K562 (cell line): ENCODE data around the gene SLC22A4. TPM values are rescaled to one million over a fixed set of nuclear protein-coding genes. Genes with fewer than 3 reads are reported as not detected.

Experiments
- ATAC-seq: fragments of 200-7000 bp; cut with Tn5 transposase; 3 replicates; pipeline ENCODE4 v1.9.1; 2020; ENCODE audit warnings: moderate library complexity
- BruUV-seq: library from RNA; stranded (reverse); fragments of 400-500 nt; replicated peaks from 2 replicates; lab custom pipeline; 2021; lab: Mats Ljungman, UMichigan
- CTCF ChIA-PET: fragments of 300-600 bp; formaldehyde crosslinking; extraction: SDS; loops from one replicate; lab custom pipeline; 2021; ENCODE audit warnings: low intra/inter-chr PET ratio; lab: Yijun Ruan, JAX
- POLR2A ChIA-PET: fragments of 300-600, 350-650 bp; sonication (Branson Sonifier 250); formaldehyde crosslinking; extraction: SDS; loops from one replicate; lab custom pipeline; 2021; ENCODE audit warnings: antibody characterized with exemption, inconsistent platforms; lab: Yijun Ruan, JAX
- DNase-seq, 4 experiments: peaks; one replicate each; pipeline versions ENCODE4 v3.0.0 to v3.0.0-alpha.2; 2011 to 2018; ENCODE audit warnings: low spot score in 3 of 4, mixed read lengths in 3 of 4; ENCODE audit errors: extremely low read depth in 1 of 4
- FAIRE-seq: peaks from 2 replicates; lab custom pipeline; 2011; peaks lifted over from hg19 to GRCh38; lab: Jason Lieb, UNC
- H2AFZ ChIP-seq: 2 replicates; pipeline ENCODE4 v1.6.0; 2011; ENCODE audit warnings: low read depth, low read length, control low read depth, inconsistent platforms
- H3K27ac ChIP-seq: fragments of 200-600 bp; 3 replicates; pipeline ENCODE4 v1.8.0; 2011; ENCODE audit warnings: low read depth, mild to moderate bottlenecking, control low read depth, inconsistent platforms, low read length, moderate library complexity, mixed read lengths; ENCODE audit errors: extremely low read depth
- H3K27me3 ChIP-seq, 2 experiments: fragments of 300-600 bp in 1 of 2; 2 replicates in 1 of 2; 3 replicates in 1 of 2; pipeline versions ENCODE4 v1.6.0 to v1.8.0; 2011; ENCODE audit warnings: inconsistent platforms in 2 of 2, low read length in 2 of 2, mild to moderate bottlenecking in 1 of 2, mixed read lengths in 1 of 2, moderate library complexity in 1 of 2; ENCODE audit not compliant: control insufficient read depth in 2 of 2, insufficient read depth in 2 of 2
- H3K36me3 ChIP-seq: fragments of 300-600 bp; 3 replicates; pipeline ENCODE4 v1.8.0; 2011; ENCODE audit warnings: mild to moderate bottlenecking, low read length, inconsistent platforms; ENCODE audit not compliant: control insufficient read depth, insufficient read depth
- H3K4me1 ChIP-seq, 2 experiments: fragments of 200-600 bp in 1 of 2; replicated peaks in 1 of 2; 2 replicates in 1 of 2; 3 replicates in 1 of 2; pipeline versions ENCODE4 v1.5.1 to v1.8.0; 2011; ENCODE audit warnings: inconsistent platforms in 2 of 2, low read length in 2 of 2, mild to moderate bottlenecking in 1 of 2, mixed read lengths in 1 of 2, moderate library complexity in 1 of 2; ENCODE audit not compliant: control insufficient read depth in 2 of 2, insufficient read depth in 2 of 2
- H3K4me2 ChIP-seq: 2 replicates; pipeline ENCODE4 v1.6.1; 2011; ENCODE audit warnings: low read length, control low read depth, inconsistent platforms, mixed read lengths; ENCODE audit not compliant: insufficient read depth
- H3K4me3 ChIP-seq: fragments of 200-600 bp; sonication (generic), shearing (Covaris generic); 2 replicates; pipeline ENCODE4 v1.5.1; 2016; ENCODE audit warnings: control low read depth, inconsistent platforms
- H3K79me2 ChIP-seq: fragments of 200-600 bp; 3 replicates; pipeline ENCODE4 v1.8.0; 2011; ENCODE audit warnings: low read length, inconsistent platforms; ENCODE audit not compliant: control insufficient read depth, insufficient read depth
- H3K9ac ChIP-seq, 2 experiments: 2 replicates each; pipeline versions ENCODE4 v1.6.0 to v1.6.1; 2011; ENCODE audit warnings: low read depth in 2 of 2, low read length in 2 of 2, control low read depth in 1 of 2, inconsistent platforms in 1 of 2, mild to moderate bottlenecking in 1 of 2, mixed read lengths in 1 of 2; ENCODE audit not compliant: insufficient read depth in 1 of 2
- H3K9me1 ChIP-seq: one replicate; pipeline ENCODE4 v1.6.0; 2011; ENCODE audit warnings: inconsistent platforms, mild to moderate bottlenecking, low read length, moderate library complexity; ENCODE audit not compliant: control insufficient read depth, insufficient read depth
- H3K9me3 ChIP-seq: replicated peaks from 2 replicates; pipeline ENCODE4 v1.5.1; 2011; ENCODE audit warnings: low read depth, low read length, inconsistent platforms; ENCODE audit not compliant: control insufficient read depth, insufficient read depth
- H4K20me1 ChIP-seq: replicated peaks from 2 replicates; pipeline ENCODE4 v1.6.1; 2011; ENCODE audit warnings: low read length, inconsistent platforms, mixed read lengths; ENCODE audit not compliant: control insufficient read depth, insufficient read depth
- CCAR2 ChIP-seq: fragments of 200-400 bp; formaldehyde crosslinking; IDR thresholded peaks from 2 replicates; pipeline ENCODE4 v1.6.1; 2017; ENCODE audit warnings: mild to moderate bottlenecking, low read depth, low read length
- FIP1L1 ChIP-seq: fragments of 200-400 bp; formaldehyde crosslinking; IDR thresholded peaks from 2 replicates; pipeline ENCODE4 v1.6.1; 2018; ENCODE audit warnings: mild to moderate bottlenecking, low read depth, low read length; ENCODE audit not compliant: poor library complexity, severe bottlenecking
- POLR2G ChIP-seq: fragments of 200-400 bp; formaldehyde crosslinking; IDR thresholded peaks from 2 replicates; pipeline ENCODE4 v1.6.1; 2017; ENCODE audit warnings: low read depth, mild to moderate bottlenecking, antibody characterized with exemption, low read length, moderate library complexity
- PRMT5 ChIP-seq: sonication (generic); formaldehyde crosslinking; IDR thresholded peaks from 2 replicates; pipeline ENCODE4 v1.5.0; 2020; ENCODE audit warnings: missing genetic modification reagents
- TCF3 ChIP-seq: sonication (generic); formaldehyde crosslinking; IDR thresholded peaks from 2 replicates; pipeline ENCODE4 v1.4.0; 2020; ENCODE audit warnings: mild to moderate bottlenecking, missing genetic modification reagents
- ZKSCAN1 ChIP-seq: fragments of 150-350 bp; IDR thresholded peaks from 2 replicates; pipeline ENCODE4 v1.6.1; 2016; ENCODE audit warnings: low read depth, low read length
- ZNF23 ChIP-seq: fragments of 250-450 bp; sonication (Bioruptor Pico); IDR thresholded peaks from 2 replicates; pipeline ENCODE4 v1.4.0; 2020; ENCODE audit warnings: mild to moderate bottlenecking
- WGBS: fragments of 100-300 bp; shearing (Covaris generic); methylation state at CpG from one replicate; pipeline ENCODE4 v1.1.6; 2016; ENCODE audit warnings: low coverage, mixed read lengths; ENCODE audit not compliant: insufficient coverage; ENCODE audit errors: missing lambda C conversion rate; 5-methylcytosine and 5-hydroxymethylcytosine counted together
- in situ Hi-C: fragments of 300-500 bp; cut with MboI; formaldehyde crosslinking; loops from 4 replicates; pipeline ENCODE4 v1.15.0; 2018; ENCODE audit warnings: inconsistent platforms, mixed read lengths
- intact Hi-C: fragments of 100-400 bp; cut with micrococcal nuclease; formaldehyde crosslinking; loops from 2 replicates; pipeline ENCODE4 v1.14.2; 2022
- polyA plus RNA-seq, 8 experiments: library from polyadenylated mRNA; depleted of rRNA in 4 of 8; stranded (reverse) in 5 of 8; unstranded in 3 of 8; fragments of >200 nt; fragmentation: Nextera tagmentation in 2 of 8; fragmentation: Illumina TruSeq in 1 of 8; extraction: Ambion mirVana in 2 of 8; extraction: Trizol in 1 of 8; gene quantifications; 2 replicates each; pipeline versions ENCODE4 v1.2.1 to v1.2.3, GENCODE V29; 2011 to 2014; ENCODE audit warnings: inconsistent platforms in 1 of 8, missing spikeins in 1 of 8
- total RNA-seq, 7 experiments: library from RNA; depleted of rRNA in 6 of 7; stranded (reverse); fragments of >200 nt in 6 of 7; fragmentation: Illumina TruSeq in 2 of 7; extraction: Trizol in 2 of 7; gene quantifications; 2 replicates each; pipeline versions ENCODE4 v1.2.1 to v1.2.3, GENCODE V29; 2011 to 2021; ENCODE audit warnings: low replicate concordance in 1 of 7
- TF ChIP-seq, protein P1 (sequence below): fragments of 450-650 bp; IDR thresholded peaks from 2 replicates; pipeline ENCODE4 v1.7.1; 2018; ENCODE audit warnings: mild to moderate bottlenecking, low read depth; ENCODE audit not compliant: partially characterized antibody

SLC22A4 gene
- total and polyA plus RNA-seq, 9 of the 15 experiments (the other 6 are each of a cell fraction or from before 2014, with no cell fraction given), result 2.7 to 9.5 (median 6.2) TPM

DNA sequence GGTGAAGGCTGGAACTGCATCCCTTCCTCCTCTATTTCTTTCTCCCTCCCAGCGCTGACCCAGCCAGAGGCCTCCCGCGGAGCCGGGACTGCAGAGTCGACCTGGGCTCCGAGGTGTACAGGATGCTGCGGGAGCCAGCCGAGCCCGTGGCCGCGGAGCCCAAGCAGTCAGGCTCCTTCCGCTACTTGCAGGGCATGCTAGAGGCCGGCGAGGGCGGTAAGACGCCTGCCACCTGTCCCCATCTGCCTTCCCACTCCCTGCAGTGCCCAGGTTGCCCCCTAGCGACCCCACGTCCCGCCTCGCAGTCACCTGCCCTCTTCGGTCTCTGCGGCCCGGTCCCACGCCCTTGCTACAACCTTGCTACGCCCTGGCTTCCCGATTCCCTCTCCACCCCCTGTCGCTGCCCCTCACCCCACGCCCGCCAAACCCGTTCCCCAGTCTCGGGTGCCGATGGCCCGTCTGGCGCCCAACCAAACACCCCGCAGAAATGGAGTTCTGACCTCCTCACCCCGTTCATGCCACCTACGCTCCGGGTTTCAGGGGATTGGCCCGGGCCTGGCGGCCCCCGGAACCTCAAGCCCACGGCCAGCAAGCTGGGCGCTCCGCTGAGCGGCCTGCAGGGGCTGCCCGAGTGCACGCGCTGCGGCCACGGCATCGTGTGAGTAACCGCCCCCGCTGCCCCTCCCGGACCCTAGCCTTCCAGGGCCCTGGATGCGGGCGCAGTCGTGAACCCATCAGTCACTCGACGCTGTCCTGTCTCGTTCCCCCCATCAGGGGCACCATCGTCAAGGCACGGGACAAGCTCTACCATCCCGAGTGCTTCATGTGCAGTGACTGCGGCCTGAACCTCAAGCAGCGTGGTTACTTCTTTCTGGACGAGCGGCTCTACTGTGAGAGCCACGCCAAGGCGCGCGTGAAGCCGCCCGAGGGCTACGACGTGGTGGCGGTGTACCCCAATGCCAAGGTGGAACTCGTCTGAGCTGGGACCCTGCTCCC is 22.6 kb upstream of the SLC22A4 start:
- H3K79me2 ChIP-seq, result no peaks in the 10 kb centered on the region
- H3K4me2 ChIP-seq, result no peak overlapping the region
- peaks cover 12 to 39% of the 10 kb centered on the region in 2 experiments; a peak in 4 of 5 replicates for H3K4me1 ChIP-seq
- H3K36me3 ChIP-seq, result peaks cover 16% of the 10 kb centered on the region; the same call in 2 of the 3 replicates
- H4K20me1 ChIP-seq, result no peaks in the 10 kb centered on the region
- TF ChIP-seq FIP1L1, result peak; percentile 21
- TF ChIP-seq CCAR2, result no peak
- no peak for TF ChIP-seq ZNF23 (CRISPR knock-in tag)
- TF ChIP-seq, protein P1, sequence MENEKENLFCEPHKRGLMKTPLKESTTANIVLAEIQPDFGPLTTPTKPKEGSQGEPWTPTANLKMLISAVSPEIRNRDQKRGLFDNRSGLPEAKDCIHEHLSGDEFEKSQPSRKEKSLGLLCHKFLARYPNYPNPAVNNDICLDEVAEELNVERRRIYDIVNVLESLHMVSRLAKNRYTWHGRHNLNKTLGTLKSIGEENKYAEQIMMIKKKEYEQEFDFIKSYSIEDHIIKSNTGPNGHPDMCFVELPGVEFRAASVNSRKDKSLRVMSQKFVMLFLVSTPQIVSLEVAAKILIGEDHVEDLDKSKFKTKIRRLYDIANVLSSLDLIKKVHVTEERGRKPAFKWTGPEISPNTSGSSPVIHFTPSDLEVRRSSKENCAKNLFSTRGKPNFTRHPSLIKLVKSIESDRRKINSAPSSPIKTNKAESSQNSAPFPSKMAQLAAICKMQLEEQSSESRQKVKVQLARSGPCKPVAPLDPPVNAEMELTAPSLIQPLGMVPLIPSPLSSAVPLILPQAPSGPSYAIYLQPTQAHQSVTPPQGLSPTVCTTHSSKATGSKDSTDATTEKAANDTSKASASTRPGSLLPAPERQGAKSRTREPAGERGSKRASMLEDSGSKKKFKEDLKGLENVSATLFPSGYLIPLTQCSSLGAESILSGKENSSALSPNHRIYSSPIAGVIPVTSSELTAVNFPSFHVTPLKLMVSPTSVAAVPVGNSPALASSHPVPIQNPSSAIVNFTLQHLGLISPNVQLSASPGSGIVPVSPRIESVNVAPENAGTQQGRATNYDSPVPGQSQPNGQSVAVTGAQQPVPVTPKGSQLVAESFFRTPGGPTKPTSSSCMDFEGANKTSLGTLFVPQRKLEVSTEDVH, result no peak
- no peak for TF ChIP-seq ZKSCAN1
- no peak for TF ChIP-seq PRMT5
- no peak for TF ChIP-seq TCF3 (CRISPR knock-in tag)
- TF ChIP-seq POLR2G, result peak; percentile 45; the same call in 1 of the 2 replicates
- DNase-seq, result no peak
- WGBS, result 89% methylated on average over 41 of the region's 77 CpGs
- no peaks in the 10 kb centered on the region for H3K9me3 ChIP-seq
- ChIA-PET POLR2A (interaction anchor here (0.6 to 1.1 kb wide), 5 partner anchors 10 to 269 kb away, joined by 3 to 4 read pairs (median 3); partner anchors contain the start of genes SLC22A4 and SLC22A5), CTCF (interaction anchor here (1.1 to 2.0 kb wide), 3 partner anchors 42 to 206 kb away, joined by 3 to 11 read pairs (median 7); no protein-coding TSS in a partner anchor)
- no peak overlapping the region for H3K4me3 ChIP-seq
- intact Hi-C loops, result loop anchor here (1.0 to 5.0 kb wide), 5 partner anchors 34 to 230 kb away; partner anchors contain the start of gene SLC22A5
- in situ Hi-C loops, result no loop called here
- no peak overlapping the region for H2AFZ ChIP-seq
- no TSS peak for BruUV-seq
- H3K9me1 ChIP-seq, result no peaks in the 10 kb centered on the region
- no peaks in the 10 kb centered on the region for H3K27me3 ChIP-seq
- no peak overlapping the region for H3K27ac ChIP-seq
- FAIRE-seq, result no peak
- ATAC-seq, result no peak
- H3K9ac ChIP-seq, result no peak overlapping the region
